ENCODE results near the gene PALLD. TPM values are rescaled to one million over a fixed set of nuclear protein-coding genes. Genes with fewer than 3 reads are reported as not detected.

PALLD gene
- total RNA-seq, 1 experiment from 2014 or later: 27.6 TPM

- Mint-ChIP-seq H3K36me3 (ENCODE audit: insufficient read depth, unreplicated experiment) (no peaks in the 10 kb centered on the region), H3K4me1 (ENCODE audit: low read depth, unreplicated experiment) (peaks cover 11% of the 10 kb centered on the region), H3K9me3 (ENCODE audit: low read depth, unreplicated experiment) (no peaks in the 10 kb centered on the region), H3K27me3 (ENCODE audit: unreplicated experiment) (no peaks in the 10 kb centered on the region), H3K4me3 (ENCODE audit: low read depth, unreplicated experiment) (no peak overlapping the region), H3K27ac (ENCODE audit: unreplicated experiment) (no peak overlapping the region)
- BruUV-seq (replicated peaks): no TSS peak
- TF ChIP-seq CTCF (IDR thresholded peaks at IDR 0.05; ENCODE audit: unreplicated experiment): no peak
- DNase-seq: no peak
- intact Hi-C loops (cut with micrococcal nuclease; ENCODE audit: unreplicated experiment): loop anchor here (5.0 to 10.0 kb wide), 2 partner anchors 107 to 180 kb away; no protein-coding TSS in a partner anchor
- CTCF ChIA-PET: interaction anchor here (0.5 kb wide), 1 partner anchor 476 kb away, joined by 3 read pairs; no protein-coding TSS in a partner anchor
Measured at GRCh38 chr4:168694667-168695066, 197.8 kb downstream of the PALLD start.

- peaks cover 11% of the 10 kb centered on the region for H3K4me1 Mint-ChIP-seq (ENCODE audit: low read depth, unreplicated experiment)
- no peak for TF ChIP-seq CTCF (IDR thresholded peaks at IDR 0.05; ENCODE audit: unreplicated experiment)
- H3K4me3 Mint-ChIP-seq (ENCODE audit: low read depth, unreplicated experiment): no peak overlapping the region
- no peaks in the 10 kb centered on the region for H3K9me3 Mint-ChIP-seq (ENCODE audit: low read depth, unreplicated experiment)
- no peak for DNase-seq
- no peak overlapping the region for H3K27ac Mint-ChIP-seq (ENCODE audit: unreplicated experiment)
- CTCF ChIA-PET: interaction anchor here (0.5 kb wide), 1 partner anchor 477 kb away, joined by 3 read pairs; no protein-coding TSS in a partner anchor
- intact Hi-C loops (cut with micrococcal nuclease; ENCODE audit: unreplicated experiment): loop anchor here (5.0 to 10.0 kb wide), 2 partner anchors 108 to 180 kb away; no protein-coding TSS in a partner anchor
- H3K27me3 Mint-ChIP-seq (ENCODE audit: unreplicated experiment): no peaks in the 10 kb centered on the region
- no peaks in the 10 kb centered on the region for H3K36me3 Mint-ChIP-seq (ENCODE audit: insufficient read depth, unreplicated experiment)
- BruUV-seq (replicated peaks): no TSS peak
Measured at GRCh38 chr4:168695288-168695687, 198.4 kb downstream of the PALLD start.

- H3K27ac Mint-ChIP-seq (ENCODE audit: unreplicated experiment): no peak overlapping the region
- H3K4me3 Mint-ChIP-seq (ENCODE audit: low read depth, unreplicated experiment): no peak overlapping the region
- H3K36me3 Mint-ChIP-seq (ENCODE audit: insufficient read depth, unreplicated experiment): no peaks in the 10 kb centered on the region
- intact Hi-C loops (cut with micrococcal nuclease; ENCODE audit: unreplicated experiment): loop anchor here (5.0 to 10.0 kb wide), 2 partner anchors 109 to 181 kb away; no protein-coding TSS in a partner anchor
- peaks cover 11% of the 10 kb centered on the region for H3K4me1 Mint-ChIP-seq (ENCODE audit: low read depth, unreplicated experiment)
- CTCF ChIA-PET: no interaction called here
- DNase-seq: no peak
- H3K9me3 Mint-ChIP-seq (ENCODE audit: low read depth, unreplicated experiment): no peaks in the 10 kb centered on the region
- TF ChIP-seq CTCF (IDR thresholded peaks at IDR 0.05; ENCODE audit: unreplicated experiment): no peak
- H3K27me3 Mint-ChIP-seq (ENCODE audit: unreplicated experiment): no peaks in the 10 kb centered on the region
- no TSS peak for BruUV-seq (replicated peaks)
Measured at GRCh38 chr4:168696280-168696679, 199.4 kb downstream of the PALLD start.

GRCh38 chr4:168696826-168697225 is 200.0 kb downstream of the PALLD start:
- no peak for DNase-seq
- Mint-ChIP-seq H3K27ac (ENCODE audit: unreplicated experiment) (no peak overlapping the region), H3K4me3 (ENCODE audit: low read depth, unreplicated experiment) (no peak overlapping the region), H3K4me1 (ENCODE audit: low read depth, unreplicated experiment) (peaks cover 11% of the 10 kb centered on the region), H3K27me3 (ENCODE audit: unreplicated experiment) (no peaks in the 10 kb centered on the region), H3K36me3 (ENCODE audit: insufficient read depth, unreplicated experiment) (no peaks in the 10 kb centered on the region), H3K9me3 (ENCODE audit: low read depth, unreplicated experiment) (no peaks in the 10 kb centered on the region)
- CTCF ChIA-PET: no interaction called here
- BruUV-seq (replicated peaks): no TSS peak
- intact Hi-C loops (cut with micrococcal nuclease; ENCODE audit: unreplicated experiment): loop anchor here (5.0 to 10.0 kb wide), 2 partner anchors 110 to 182 kb away; no protein-coding TSS in a partner anchor
- TF ChIP-seq CTCF (IDR thresholded peaks at IDR 0.05; ENCODE audit: unreplicated experiment): no peak

Data from Calu3 (cell line).